Chondrocyte (in vitro differentiated cells): Measurements from ENCODE around the gene RAI1. TPM values are rescaled to one million over a fixed set of nuclear protein-coding genes. Genes with fewer than 3 reads are reported as not detected.

Experiments used
- DNase-seq: peaks from one replicate; pipeline ENCODE4 v3.0.0; 2021; ENCODE audit warnings: mixed read lengths, low spot score
- H3K27ac Mint-ChIP-seq: one replicate; pipeline ENCODE4 v1.8.0; 2021; ENCODE audit warnings: mild to moderate bottlenecking, moderate library complexity, mixed read lengths; ENCODE audit not compliant: unreplicated experiment
- H3K27me3 Mint-ChIP-seq: 2 replicates; pipeline ENCODE4 v1.8.0; 2021; ENCODE audit warnings: low read depth, mixed read lengths
- H3K36me3 Mint-ChIP-seq: 2 replicates; pipeline ENCODE4 v1.8.0; 2021; ENCODE audit warnings: low read depth, mixed read lengths
- H3K4me1 Mint-ChIP-seq: 2 replicates; pipeline ENCODE4 v1.8.0; 2021; ENCODE audit warnings: low read depth, mild to moderate bottlenecking, mixed read lengths
- H3K4me3 Mint-ChIP-seq: one replicate; pipeline ENCODE4 v1.8.0; 2021; ENCODE audit warnings: mild to moderate bottlenecking, moderate library complexity, mixed read lengths; ENCODE audit not compliant: unreplicated experiment
- H3K9me3 Mint-ChIP-seq: 2 replicates; pipeline ENCODE4 v1.8.0; 2021; ENCODE audit warnings: low read depth, mixed read lengths
- total RNA-seq: library from RNA; stranded (reverse); gene quantifications from 3 replicates; pipeline ENCODE4 v1.2.1, GENCODE V29; 2021
- TF ChIP-seq, protein P1 (sequence below): fragments of 200-600 bp; sonication (generic); IDR thresholded peaks from 2 replicates; pipeline ENCODE4 v1.5.0; 2021; ENCODE audit warnings: antibody characterized with exemption, mild to moderate bottlenecking, moderate library complexity

RAI1 gene
- total RNA-seq, 1 donor from 2014 or later: 28.7 TPM

DNA sequence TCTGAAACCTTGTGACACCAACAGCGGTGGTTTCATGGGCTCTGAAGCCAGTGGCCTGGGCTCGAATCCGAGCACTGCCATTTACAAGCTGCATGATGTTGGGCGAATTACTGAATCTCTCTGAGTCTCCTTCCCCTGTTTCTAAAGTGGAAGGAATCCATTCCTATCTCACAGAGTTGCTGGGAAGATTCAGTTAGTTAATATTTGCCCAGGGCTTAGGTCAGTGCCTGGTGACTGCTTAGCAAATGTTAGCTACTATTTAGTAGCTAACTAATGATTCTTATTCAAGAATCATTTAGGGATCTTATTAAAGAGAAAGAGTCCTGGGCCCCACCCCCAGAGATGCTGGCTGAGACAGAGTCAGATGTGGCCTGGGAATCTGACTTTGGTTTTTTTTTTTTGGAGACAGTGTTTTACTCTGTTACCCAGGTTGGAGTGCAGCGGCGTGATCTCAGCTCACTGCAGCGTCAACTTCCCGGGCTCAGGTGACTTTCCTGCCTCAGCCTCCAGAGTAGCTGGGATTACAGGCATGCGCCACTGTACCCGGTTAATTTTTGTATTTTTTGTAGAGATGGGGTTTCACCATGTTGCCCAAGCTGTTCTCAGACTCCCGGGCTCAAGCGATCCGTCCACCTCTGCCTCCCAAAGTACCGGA lies 33.6 kb upstream of the RAI1 start:
- H3K36me3 Mint-ChIP-seq: peaks cover 5% of the 10 kb centered on the region
- no peaks in the 10 kb centered on the region for H3K27me3 Mint-ChIP-seq
- TF ChIP-seq, protein P1, sequence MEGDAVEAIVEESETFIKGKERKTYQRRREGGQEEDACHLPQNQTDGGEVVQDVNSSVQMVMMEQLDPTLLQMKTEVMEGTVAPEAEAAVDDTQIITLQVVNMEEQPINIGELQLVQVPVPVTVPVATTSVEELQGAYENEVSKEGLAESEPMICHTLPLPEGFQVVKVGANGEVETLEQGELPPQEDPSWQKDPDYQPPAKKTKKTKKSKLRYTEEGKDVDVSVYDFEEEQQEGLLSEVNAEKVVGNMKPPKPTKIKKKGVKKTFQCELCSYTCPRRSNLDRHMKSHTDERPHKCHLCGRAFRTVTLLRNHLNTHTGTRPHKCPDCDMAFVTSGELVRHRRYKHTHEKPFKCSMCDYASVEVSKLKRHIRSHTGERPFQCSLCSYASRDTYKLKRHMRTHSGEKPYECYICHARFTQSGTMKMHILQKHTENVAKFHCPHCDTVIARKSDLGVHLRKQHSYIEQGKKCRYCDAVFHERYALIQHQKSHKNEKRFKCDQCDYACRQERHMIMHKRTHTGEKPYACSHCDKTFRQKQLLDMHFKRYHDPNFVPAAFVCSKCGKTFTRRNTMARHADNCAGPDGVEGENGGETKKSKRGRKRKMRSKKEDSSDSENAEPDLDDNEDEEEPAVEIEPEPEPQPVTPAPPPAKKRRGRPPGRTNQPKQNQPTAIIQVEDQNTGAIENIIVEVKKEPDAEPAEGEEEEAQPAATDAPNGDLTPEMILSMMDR: no peak
- H3K27ac Mint-ChIP-seq: no peak overlapping the region
- H3K4me3 Mint-ChIP-seq: no peak overlapping the region
- no peak for DNase-seq
- H3K4me1 Mint-ChIP-seq: peaks cover 3% of the 10 kb centered on the region
- peaks cover 7% of the 10 kb centered on the region for H3K9me3 Mint-ChIP-seq

DNA sequence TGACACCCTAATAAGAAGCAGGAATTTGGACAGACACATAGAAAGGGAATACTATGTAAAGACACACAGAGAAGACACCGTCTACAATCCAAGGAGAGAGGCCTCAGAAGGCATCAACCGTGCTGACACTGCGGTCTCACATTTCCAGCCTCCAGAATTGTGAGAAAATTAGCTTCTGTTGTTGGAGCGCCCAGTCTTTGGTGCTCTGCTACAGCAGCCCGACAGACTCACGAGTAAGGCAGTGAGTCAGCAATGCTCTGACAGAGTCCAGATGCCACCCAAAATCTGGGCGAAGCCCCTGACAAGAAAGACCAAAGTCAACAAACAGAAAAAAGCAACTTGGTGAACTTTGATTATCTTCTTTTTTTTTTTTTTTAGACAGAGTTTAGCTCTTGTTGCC lies 32.5 kb upstream of the RAI1 start:
- H3K4me3 Mint-ChIP-seq: no peak overlapping the region
- no peak overlapping the region for H3K27ac Mint-ChIP-seq
- TF ChIP-seq, protein P1: no peak
- no peak for DNase-seq
- no peaks in the 10 kb centered on the region for H3K27me3 Mint-ChIP-seq
- H3K4me1 Mint-ChIP-seq: peaks cover 3% of the 10 kb centered on the region
- H3K36me3 Mint-ChIP-seq: peaks cover 5% of the 10 kb centered on the region
- H3K9me3 Mint-ChIP-seq: peaks cover 7% of the 10 kb centered on the region

DNA sequence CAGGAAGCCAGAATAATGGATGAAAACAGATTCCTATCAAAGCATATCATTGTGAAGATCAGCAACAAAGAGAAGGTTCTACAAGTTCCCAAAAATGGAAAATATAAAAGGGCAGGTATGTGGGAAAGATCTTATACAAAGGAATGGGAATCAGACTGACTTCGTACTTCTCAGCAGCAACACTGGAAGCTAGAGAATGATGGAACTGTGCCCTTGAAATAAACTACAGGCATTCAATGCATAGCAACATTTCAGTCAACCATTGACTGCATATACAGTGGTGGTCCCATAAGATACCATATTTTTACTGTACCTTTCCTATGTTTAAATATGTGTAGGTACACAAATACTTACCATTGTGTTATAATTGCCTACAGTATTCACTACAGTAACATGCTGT lies 30.3 kb upstream of the RAI1 start:
- H3K27ac Mint-ChIP-seq: no peak overlapping the region
- H3K36me3 Mint-ChIP-seq: peaks cover 4% of the 10 kb centered on the region
- H3K27me3 Mint-ChIP-seq: no peaks in the 10 kb centered on the region
- H3K9me3 Mint-ChIP-seq: peaks cover 7% of the 10 kb centered on the region
- no peak for DNase-seq
- peaks cover 2% of the 10 kb centered on the region for H3K4me1 Mint-ChIP-seq
- TF ChIP-seq, protein P1: no peak
- H3K4me3 Mint-ChIP-seq: no peak overlapping the region

DNA sequence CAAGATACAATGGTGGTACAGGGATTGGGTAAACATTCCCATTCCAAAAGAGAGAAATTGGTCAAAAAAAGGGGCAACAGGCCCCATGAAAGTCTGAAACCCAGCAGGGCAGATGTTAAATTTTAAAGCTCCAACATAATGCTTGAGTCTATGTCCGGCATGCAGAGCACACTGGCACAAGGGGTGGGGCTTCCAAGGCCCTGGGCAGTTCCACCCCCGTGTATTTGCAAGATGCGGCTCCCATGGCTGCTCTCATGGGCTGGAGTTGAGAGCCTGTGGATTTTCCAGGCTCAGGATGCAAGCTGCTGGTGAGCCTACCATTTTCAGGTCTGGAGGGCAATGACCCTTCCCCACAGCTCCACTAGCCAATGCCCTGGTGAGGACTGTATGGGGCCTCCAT lies 27.9 kb upstream of the RAI1 start:
- Mint-ChIP-seq H3K4me3 (no peak overlapping the region), H3K36me3 (peaks cover 4% of the 10 kb centered on the region), H3K9me3 (peaks cover 15% of the 10 kb centered on the region), H3K4me1 (no peaks in the 10 kb centered on the region), H3K27ac (no peak overlapping the region), H3K27me3 (no peaks in the 10 kb centered on the region)
- TF ChIP-seq, protein P1: no peak
- DNase-seq: no peak

DNA sequence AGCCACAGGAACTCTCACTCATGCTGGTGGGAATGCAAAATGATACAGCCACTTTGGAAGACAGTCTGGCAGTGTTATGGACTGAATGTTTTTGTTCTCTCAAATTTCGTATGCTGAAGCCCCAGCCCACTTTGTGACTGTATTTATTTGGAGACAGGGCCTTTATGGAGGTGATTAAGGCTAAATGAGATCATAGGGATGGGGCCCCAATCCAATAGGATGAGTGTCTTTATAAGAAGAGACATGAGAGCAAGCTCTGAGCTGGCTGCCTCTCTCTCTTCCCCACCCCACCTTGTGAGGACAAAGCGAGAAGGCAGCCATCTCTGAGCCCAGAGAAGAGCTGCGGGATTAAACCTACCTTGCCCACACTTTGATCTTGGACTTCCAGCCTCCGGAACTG lies 21.9 kb upstream of the RAI1 start:
- TF ChIP-seq, protein P1: no peak
- no peak overlapping the region for H3K4me3 Mint-ChIP-seq
- H3K27ac Mint-ChIP-seq: no peak overlapping the region
- H3K36me3 Mint-ChIP-seq: peaks cover 8% of the 10 kb centered on the region
- peaks cover 22% of the 10 kb centered on the region for H3K9me3 Mint-ChIP-seq
- peaks cover 10% of the 10 kb centered on the region for H3K4me1 Mint-ChIP-seq
- DNase-seq: no peak
- no peaks in the 10 kb centered on the region for H3K27me3 Mint-ChIP-seq
